Measurements from ENCODE around the gene KLK10.

The KLK10 gene

GRCh38 chr19:51027873-51028272 lies 8.4 kb upstream of the KLK10 start:
- no peak overlapping the region for H3K4me3 ChIP-seq (ENCODE audit: control insufficient read depth, low read depth, low read length)
- TF ChIP-seq, protein P1, sequence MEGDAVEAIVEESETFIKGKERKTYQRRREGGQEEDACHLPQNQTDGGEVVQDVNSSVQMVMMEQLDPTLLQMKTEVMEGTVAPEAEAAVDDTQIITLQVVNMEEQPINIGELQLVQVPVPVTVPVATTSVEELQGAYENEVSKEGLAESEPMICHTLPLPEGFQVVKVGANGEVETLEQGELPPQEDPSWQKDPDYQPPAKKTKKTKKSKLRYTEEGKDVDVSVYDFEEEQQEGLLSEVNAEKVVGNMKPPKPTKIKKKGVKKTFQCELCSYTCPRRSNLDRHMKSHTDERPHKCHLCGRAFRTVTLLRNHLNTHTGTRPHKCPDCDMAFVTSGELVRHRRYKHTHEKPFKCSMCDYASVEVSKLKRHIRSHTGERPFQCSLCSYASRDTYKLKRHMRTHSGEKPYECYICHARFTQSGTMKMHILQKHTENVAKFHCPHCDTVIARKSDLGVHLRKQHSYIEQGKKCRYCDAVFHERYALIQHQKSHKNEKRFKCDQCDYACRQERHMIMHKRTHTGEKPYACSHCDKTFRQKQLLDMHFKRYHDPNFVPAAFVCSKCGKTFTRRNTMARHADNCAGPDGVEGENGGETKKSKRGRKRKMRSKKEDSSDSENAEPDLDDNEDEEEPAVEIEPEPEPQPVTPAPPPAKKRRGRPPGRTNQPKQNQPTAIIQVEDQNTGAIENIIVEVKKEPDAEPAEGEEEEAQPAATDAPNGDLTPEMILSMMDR (IDR thresholded peaks at IDR 0.05; ENCODE audit: control insufficient read depth, insufficient read depth, low read depth, low read length, missing control alignments): no peak
- no peak for DNase-seq (ENCODE audit: low read depth)

GRCh38 chr19:51027126-51027806 lies 7.8 kb upstream of the KLK10 start:
- no peak for DNase-seq (ENCODE audit: low read depth)
- H3K4me3 ChIP-seq (ENCODE audit: control insufficient read depth, low read depth, low read length): no peak overlapping the region
- TF ChIP-seq, protein P1 (IDR thresholded peaks at IDR 0.05; ENCODE audit: control insufficient read depth, insufficient read depth, low read depth, low read length, missing control alignments): no peak

DNA sequence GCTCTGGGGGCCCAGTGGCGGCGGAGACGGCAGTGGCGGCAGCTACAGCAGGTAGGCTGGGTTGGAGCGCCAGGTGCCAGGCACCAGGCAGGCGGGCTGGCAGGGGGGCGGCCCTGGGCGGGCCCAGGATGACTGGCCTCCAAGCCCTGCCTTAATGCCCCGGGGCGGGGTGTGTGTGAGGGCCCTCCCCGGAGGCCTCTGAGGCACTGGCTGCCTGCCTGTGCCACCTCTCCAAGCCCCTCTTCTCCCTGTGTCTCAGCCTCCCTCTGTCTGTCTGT lies 7.0 kb upstream of the KLK10 start, which contains the start of gene KLK11:
Gene KLK11, minus strand, starts transcription at position 63 of the 278 bp plus-strand sequence. CDS start 985 bp downstream, outside the sequence.
- no peak for DNase-seq (ENCODE audit: low read depth)
- TF ChIP-seq, protein P1 (IDR thresholded peaks at IDR 0.05; ENCODE audit: control insufficient read depth, insufficient read depth, low read depth, low read length, missing control alignments): no peak

DNA sequence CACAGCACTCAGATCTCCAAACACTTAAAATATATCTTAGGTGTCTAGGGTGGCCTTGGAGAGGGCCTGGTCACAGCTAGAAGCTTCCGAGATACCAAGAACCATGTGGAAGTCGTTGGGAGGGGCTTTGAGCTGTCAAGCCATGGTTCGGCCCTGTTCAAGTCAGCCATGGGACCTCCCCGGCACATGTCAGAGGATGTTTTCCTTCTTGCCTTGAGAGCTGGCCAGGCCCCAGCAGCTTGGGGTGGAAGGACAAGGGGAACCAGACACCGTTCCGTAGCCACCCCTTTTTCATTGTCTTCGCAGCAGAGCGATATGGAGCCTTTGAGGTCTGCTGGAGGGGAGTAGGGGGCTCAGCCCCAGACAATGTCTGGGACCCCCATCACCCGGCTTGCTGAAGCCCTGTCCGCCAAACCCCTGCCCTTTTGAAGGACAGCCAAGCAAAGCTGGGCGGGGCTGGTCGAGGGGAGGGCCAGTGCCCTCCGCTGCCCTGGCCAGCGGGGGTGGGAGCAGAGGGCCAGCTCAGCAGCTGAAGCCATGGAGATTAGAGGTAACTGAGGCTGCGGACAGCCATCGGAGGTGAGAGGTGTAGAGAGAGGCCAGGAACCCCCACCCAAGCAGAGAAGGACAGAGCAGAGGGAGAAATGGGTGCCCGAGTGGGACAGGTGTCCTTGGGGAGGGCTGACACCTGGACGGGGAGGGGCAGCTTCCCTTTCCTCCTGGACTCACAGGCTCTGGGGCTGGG lies 6.5 kb upstream of the KLK10 start:
- DNase-seq (ENCODE audit: low read depth): no peak
- H3K4me3 ChIP-seq (ENCODE audit: control insufficient read depth, low read depth, low read length): no peak overlapping the region
- TF ChIP-seq, protein P1 (IDR thresholded peaks at IDR 0.05; ENCODE audit: control insufficient read depth, insufficient read depth, low read depth, low read length, missing control alignments): no peak

More for the DNA sequence above, 7.0 kb upstream of the KLK10 start, which contains the start of gene KLK11:
- no peak within 1 kb of the TSS for H3K4me3 ChIP-seq (ENCODE audit: control insufficient read depth, low read depth, low read length)

GRCh38 chr19:51025401-51025800 lies 5.9 kb upstream of the KLK10 start:
- DNase-seq (ENCODE audit: low read depth): no peak
- no peak overlapping the region for H3K4me3 ChIP-seq (ENCODE audit: control insufficient read depth, low read depth, low read length)
- TF ChIP-seq, protein P1 (IDR thresholded peaks at IDR 0.05; ENCODE audit: control insufficient read depth, insufficient read depth, low read depth, low read length, missing control alignments): no peak

GRCh38 chr19:51024924-51025323 lies 5.4 kb upstream of the KLK10 start:
- H3K4me3 ChIP-seq (ENCODE audit: control insufficient read depth, low read depth, low read length): no peak overlapping the region
- DNase-seq (ENCODE audit: low read depth): no peak
- TF ChIP-seq, protein P1 (IDR thresholded peaks at IDR 0.05; ENCODE audit: control insufficient read depth, insufficient read depth, low read depth, low read length, missing control alignments): no peak
